Osteocyte (in vitro differentiated cells): ENCODE results near the gene BACE1-AS. TPM values are rescaled to one million over a fixed set of nuclear protein-coding genes. Genes with fewer than 3 reads are reported as not detected.
A peak's percentile ranks its signal among the peaks of the same experiment; 100 is the strongest.

ENCODE experiments used
- DNase-seq: peaks from one replicate; pipeline ENCODE4 v3.0.0; 2021; ENCODE audit warnings: mixed read lengths; ENCODE audit not compliant: unreplicated experiment; ENCODE audit errors: extremely low spot score
- H3K27ac Mint-ChIP-seq: one replicate; pipeline ENCODE4 v1.8.0; 2021; ENCODE audit warnings: mild to moderate bottlenecking, mixed read lengths; ENCODE audit not compliant: unreplicated experiment
- H3K27me3 Mint-ChIP-seq: one replicate; pipeline ENCODE4 v1.8.0; 2021; ENCODE audit warnings: mixed read lengths; ENCODE audit not compliant: unreplicated experiment
- H3K36me3 Mint-ChIP-seq: one replicate; pipeline ENCODE4 v1.8.0; 2021; ENCODE audit warnings: mixed read lengths; ENCODE audit not compliant: unreplicated experiment
- H3K4me1 Mint-ChIP-seq: one replicate; pipeline ENCODE4 v1.8.0; 2021; ENCODE audit warnings: mixed read lengths; ENCODE audit not compliant: unreplicated experiment
- H3K4me3 Mint-ChIP-seq: one replicate; pipeline ENCODE4 v1.8.0; 2021; ENCODE audit warnings: mild to moderate bottlenecking, moderate library complexity, mixed read lengths; ENCODE audit not compliant: unreplicated experiment
- H3K9me3 Mint-ChIP-seq: one replicate; pipeline ENCODE4 v1.8.0; 2021; ENCODE audit warnings: mixed read lengths; ENCODE audit not compliant: unreplicated experiment
- total RNA-seq: library from RNA; stranded (reverse); gene quantifications from 2 replicates; pipeline ENCODE4 v1.2.1, GENCODE V29; 2021
- TF ChIP-seq, protein P1 (sequence below): fragments of 200-600 bp; sonication (generic); IDR thresholded peaks from 2 replicates; pipeline ENCODE4 v1.5.0; 2021; ENCODE audit warnings: antibody characterized with exemption, mild to moderate bottlenecking, moderate library complexity

Gene BACE1-AS
- total RNA-seq, 1 donor from 2014 or later = 10.9 TPM

DNA sequence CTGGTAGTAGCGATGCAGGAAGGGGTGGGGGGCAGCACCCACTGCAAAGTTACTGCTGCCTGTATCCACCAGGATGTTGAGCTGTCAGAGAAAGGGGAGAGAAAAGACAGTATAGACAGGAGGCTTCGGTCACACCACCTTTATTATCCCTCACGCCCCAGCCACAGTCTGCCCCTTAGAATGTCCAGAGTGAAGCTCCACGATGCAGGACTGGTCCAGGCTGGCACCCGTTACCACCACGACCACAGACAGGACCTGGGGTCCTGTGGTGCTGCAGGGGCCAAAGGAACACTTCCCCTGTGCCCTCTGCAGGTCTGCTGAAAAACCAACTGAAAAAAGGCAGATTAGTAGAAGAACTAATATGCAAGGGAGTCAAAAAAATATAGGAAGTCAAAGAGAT is 5.7 kb downstream of the BACE1-AS start:
- H3K4me1 Mint-ChIP-seq = peaks cover 20% of the 10 kb centered on the region
- peaks cover 26% of the 10 kb centered on the region for H3K36me3 Mint-ChIP-seq
- no peak for DNase-seq
- TF ChIP-seq, protein P1, sequence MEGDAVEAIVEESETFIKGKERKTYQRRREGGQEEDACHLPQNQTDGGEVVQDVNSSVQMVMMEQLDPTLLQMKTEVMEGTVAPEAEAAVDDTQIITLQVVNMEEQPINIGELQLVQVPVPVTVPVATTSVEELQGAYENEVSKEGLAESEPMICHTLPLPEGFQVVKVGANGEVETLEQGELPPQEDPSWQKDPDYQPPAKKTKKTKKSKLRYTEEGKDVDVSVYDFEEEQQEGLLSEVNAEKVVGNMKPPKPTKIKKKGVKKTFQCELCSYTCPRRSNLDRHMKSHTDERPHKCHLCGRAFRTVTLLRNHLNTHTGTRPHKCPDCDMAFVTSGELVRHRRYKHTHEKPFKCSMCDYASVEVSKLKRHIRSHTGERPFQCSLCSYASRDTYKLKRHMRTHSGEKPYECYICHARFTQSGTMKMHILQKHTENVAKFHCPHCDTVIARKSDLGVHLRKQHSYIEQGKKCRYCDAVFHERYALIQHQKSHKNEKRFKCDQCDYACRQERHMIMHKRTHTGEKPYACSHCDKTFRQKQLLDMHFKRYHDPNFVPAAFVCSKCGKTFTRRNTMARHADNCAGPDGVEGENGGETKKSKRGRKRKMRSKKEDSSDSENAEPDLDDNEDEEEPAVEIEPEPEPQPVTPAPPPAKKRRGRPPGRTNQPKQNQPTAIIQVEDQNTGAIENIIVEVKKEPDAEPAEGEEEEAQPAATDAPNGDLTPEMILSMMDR = no peak
- H3K9me3 Mint-ChIP-seq = no peaks in the 10 kb centered on the region
- H3K4me3 Mint-ChIP-seq = no peak overlapping the region
- no peak overlapping the region for H3K27ac Mint-ChIP-seq
- no peaks in the 10 kb centered on the region for H3K27me3 Mint-ChIP-seq

DNA sequence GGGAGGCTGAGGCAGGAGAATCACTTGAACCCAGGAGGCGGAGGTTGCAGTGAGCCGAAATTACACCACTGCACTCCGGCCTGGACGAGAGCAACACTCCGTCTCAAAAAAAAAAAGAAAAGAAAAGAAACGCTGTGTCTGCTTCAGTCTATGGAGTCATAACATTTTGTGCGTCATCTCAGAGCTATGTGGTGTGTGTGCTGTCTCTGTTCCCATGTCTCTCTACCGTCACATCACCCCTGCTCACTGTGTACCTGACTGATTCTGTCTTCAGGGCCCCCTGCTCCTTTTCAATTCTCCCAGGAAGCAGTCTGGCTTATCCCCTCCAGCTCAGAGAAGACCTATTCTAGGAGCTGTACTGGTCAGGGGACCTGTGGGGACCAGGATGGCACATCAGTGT is 7.0 kb downstream of the BACE1-AS start:
- Mint-ChIP-seq H3K9me3 (no peaks in the 10 kb centered on the region), H3K27me3 (no peaks in the 10 kb centered on the region), H3K36me3 (peaks cover 16% of the 10 kb centered on the region), H3K4me1 (peaks cover 20% of the 10 kb centered on the region), H3K27ac (no peak overlapping the region), H3K4me3 (no peak overlapping the region)
- TF ChIP-seq, protein P1 = no peak
- DNase-seq = no peak

DNA sequence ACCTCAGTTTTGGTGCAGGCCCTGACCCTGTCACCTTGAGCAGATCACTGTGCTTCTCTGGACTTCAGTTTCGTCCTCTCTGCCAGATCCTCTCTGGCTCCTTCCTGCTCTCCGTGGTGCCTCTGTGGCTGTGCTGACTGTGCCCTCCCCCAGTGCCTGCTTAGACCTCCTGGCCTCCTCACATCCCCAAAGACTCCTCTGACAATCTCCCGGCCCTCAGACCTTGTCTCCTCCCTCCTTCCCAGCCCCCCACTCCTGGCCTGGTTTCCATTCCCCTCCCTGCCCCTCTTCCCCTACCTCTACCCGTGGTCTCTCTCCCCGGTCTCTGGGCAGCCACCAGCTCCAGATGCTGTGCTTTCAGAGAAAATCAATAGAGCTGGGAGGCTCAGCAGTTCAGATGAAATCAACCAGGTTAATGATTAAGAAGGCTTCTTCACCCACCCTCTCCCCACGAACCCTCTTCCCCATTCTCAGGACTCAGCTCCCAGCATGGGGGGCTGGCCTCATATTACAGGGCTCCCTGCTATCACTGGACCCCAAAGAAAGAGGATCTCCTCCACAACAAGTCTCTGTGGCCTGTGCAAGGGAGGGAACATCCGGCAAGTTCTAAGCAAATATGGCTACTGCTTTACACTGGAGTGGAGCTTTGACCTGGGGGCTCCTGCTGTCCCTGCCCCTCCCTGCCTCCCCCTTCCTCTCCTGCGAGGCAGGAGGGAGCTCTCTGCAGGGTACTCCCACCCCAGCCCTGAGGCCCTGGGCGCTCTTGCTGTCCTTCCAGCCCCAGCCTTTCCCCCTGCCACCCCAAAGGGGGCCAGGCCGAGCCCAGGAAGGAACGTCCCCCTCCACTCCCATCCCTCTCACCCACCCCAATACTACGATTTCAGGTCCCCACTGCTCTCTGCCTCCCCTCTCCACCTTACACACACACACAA is 8.5 kb downstream of the BACE1-AS start:
- H3K4me1 Mint-ChIP-seq = peaks cover 20% of the 10 kb centered on the region
- TF ChIP-seq, protein P1 = no peak
- H3K27me3 Mint-ChIP-seq = no peaks in the 10 kb centered on the region
- no peaks in the 10 kb centered on the region for H3K9me3 Mint-ChIP-seq
- no peak for DNase-seq
- H3K4me3 Mint-ChIP-seq = no peak overlapping the region
- H3K36me3 Mint-ChIP-seq = peaks cover 11% of the 10 kb centered on the region
- peak overlapping the region; percentile 41 for H3K27ac Mint-ChIP-seq

DNA sequence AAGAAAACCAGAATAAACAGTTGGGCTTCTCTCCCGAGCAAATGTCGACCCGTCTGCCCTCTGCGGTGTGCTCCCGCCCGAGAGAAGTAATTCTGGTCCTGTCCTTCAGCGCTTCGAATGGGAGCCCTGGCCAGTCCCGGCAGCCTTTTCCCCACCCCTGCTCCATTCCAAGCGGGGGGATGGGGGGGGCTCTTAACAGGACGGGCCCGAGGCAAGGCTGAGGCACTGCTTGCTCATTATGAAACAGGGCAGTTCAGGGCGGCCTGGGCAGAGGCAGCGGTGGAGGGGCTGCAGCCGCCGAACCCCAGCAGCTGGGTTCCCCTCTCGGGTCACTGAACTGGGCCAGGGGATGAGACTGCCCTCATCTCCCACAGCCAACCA is 9.1 kb downstream of the BACE1-AS start:
- peaks cover 7% of the 10 kb centered on the region for H3K36me3 Mint-ChIP-seq
- no peak overlapping the region for H3K4me3 Mint-ChIP-seq
- DNase-seq = no peak
- peak overlapping the region; percentile 41 for H3K27ac Mint-ChIP-seq
- TF ChIP-seq, protein P1 = no peak
- H3K4me1 Mint-ChIP-seq = peaks cover 20% of the 10 kb centered on the region
- H3K9me3 Mint-ChIP-seq = no peaks in the 10 kb centered on the region
- H3K27me3 Mint-ChIP-seq = no peaks in the 10 kb centered on the region

DNA sequence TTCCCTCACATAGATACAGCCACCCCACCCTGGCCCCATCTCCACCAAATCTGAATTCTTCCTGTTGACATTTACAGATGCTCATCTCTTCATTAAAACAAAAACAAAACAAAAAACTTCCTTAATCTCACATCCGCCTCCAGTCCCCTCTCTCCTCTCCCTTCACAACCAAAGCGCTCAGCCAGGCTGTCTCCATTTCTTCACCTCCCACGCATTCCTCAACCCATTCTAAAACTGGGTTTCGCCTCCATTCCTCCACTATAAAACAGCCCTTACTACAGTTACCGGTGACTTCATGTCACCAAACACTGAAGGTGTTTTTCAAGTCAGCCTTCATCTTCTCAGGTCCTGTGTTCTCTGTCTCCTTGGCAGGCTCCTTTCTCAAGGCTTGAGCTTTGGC is 9.6 kb downstream of the BACE1-AS start:
- DNase-seq = no peak
- peak overlapping the region; percentile 56 for H3K27ac Mint-ChIP-seq
- peak overlapping the region; percentile 11 for H3K4me3 Mint-ChIP-seq
- no peaks in the 10 kb centered on the region for H3K9me3 Mint-ChIP-seq
- peaks cover 7% of the 10 kb centered on the region for H3K36me3 Mint-ChIP-seq
- TF ChIP-seq, protein P1 = no peak
- peaks cover 20% of the 10 kb centered on the region for H3K4me1 Mint-ChIP-seq
- no peaks in the 10 kb centered on the region for H3K27me3 Mint-ChIP-seq
